Spleen (tissue), 11 donors: ENCODE results near the gene GAB1. TPM values are rescaled to one million over a fixed set of nuclear protein-coding genes. Genes with fewer than 3 reads are reported as not detected.

ENCODE experiments used
- DNase-seq: peaks from one replicate; pipeline ENCODE4 v3.0.0-alpha.2; 2020
- H3K27ac ChIP-seq, 8 donors: fragments of 200-600 bp; sonication (generic) in 7 of 8; 1 replicate in 4 of 8; 2 replicates in 4 of 8; pipeline versions ENCODE4 v1.5.0 to v1.8.0; 2016 to 2021; ENCODE audit warnings: inconsistent platforms in 4 of 8, mild to moderate bottlenecking in 4 of 8, moderate library complexity in 1 of 8
- H3K27me3 ChIP-seq, 7 donors: fragments of 200-600 bp; sonication (generic) in 6 of 7; replicated peaks in 1 of 7; 1 replicate in 4 of 7; 2 replicates in 3 of 7; pipeline versions ENCODE4 v1.5.0 to v1.8.0; 2016 to 2021; ENCODE audit warnings: inconsistent platforms in 3 of 7, mild to moderate bottlenecking in 1 of 7
- H3K36me3 ChIP-seq, 6 donors: fragments of 200-600 bp; sonication (generic) in 5 of 6; 1 replicate in 4 of 6; 2 replicates in 2 of 6; pipeline versions ENCODE4 v1.5.0 to v1.8.0; 2016 to 2021; ENCODE audit warnings: inconsistent platforms in 2 of 6
- H3K4me1 ChIP-seq, 6 donors: fragments of 200-600 bp; sonication (generic) in 5 of 6; 1 replicate in 3 of 6; 2 replicates in 3 of 6; pipeline versions ENCODE4 v1.5.0 to v1.8.0; 2016 to 2021; ENCODE audit warnings: inconsistent platforms in 3 of 6
- H3K4me3 ChIP-seq, 8 donors: fragments of 200-600 bp; sonication (generic) in 7 of 8; 1 replicate in 4 of 8; 2 replicates in 4 of 8; pipeline versions ENCODE4 v1.5.0 to v1.8.0; 2016 to 2021; ENCODE audit warnings: inconsistent platforms in 4 of 8, mild to moderate bottlenecking in 4 of 8, moderate library complexity in 2 of 8
- H3K9me3 ChIP-seq, 8 donors: fragments of 200-600 bp; sonication (generic) in 7 of 8; 1 replicate in 4 of 8; 2 replicates in 4 of 8; pipeline versions ENCODE4 v1.5.0 to v1.8.0; 2016 to 2021; ENCODE audit warnings: inconsistent platforms in 4 of 8
- POLR2A ChIP-seq, 3 donors: fragments of 450-650 bp; IDR thresholded peaks; one replicate each; pipeline ENCODE4 v1.5.1; 2017; ENCODE audit warnings: antibody characterized with exemption in 3 of 3, mild to moderate bottlenecking in 1 of 3
- POLR2AphosphoS5 ChIP-seq, 3 donors: sonication (generic); formaldehyde crosslinking; IDR thresholded peaks; one replicate each; pipeline ENCODE4 v1.5.1; 2017; ENCODE audit warnings: antibody characterized with exemption in 3 of 3
- WGBS, 5 donors: extraction: QIAGEN DNeasy Blood & Tissue Kit in 3 of 5; methylation state at CpG; one replicate each; pipeline versions ENCODE4 v1.1.5 to v1.1.7; 2013 to 2018; 5-methylcytosine and 5-hydroxymethylcytosine counted together
- intact Hi-C: fragments of 100-400 bp; cut with DNase I; formaldehyde crosslinking; loops from one replicate; pipeline ENCODE4 v1.15.0; 2023; ENCODE audit warnings: low total_unique reads
- polyA plus RNA-seq, 3 donors: library from polyadenylated mRNA; stranded (reverse); fragments of 200-250 nt; gene quantifications; one replicate each; pipeline ENCODE4 v1.2.1, GENCODE V29; 2013
- total RNA-seq, 7 donors: library from RNA; depleted of rRNA in 3 of 7; stranded (reverse); fragments of >200 nt in 3 of 7; fragmentation: NEBNext Ultra II Directional in 4 of 7; extraction: Animal tissue kit (Norgen Biotek cat#: 25700) in 4 of 7; gene quantifications; one replicate each; pipeline versions ENCODE4 v1.1.0 to v1.2.1, GENCODE V29; 2016 to 2021
- TF ChIP-seq, protein P1 (sequence below), 11 experiments: fragments of 200-600 bp in 7 of 11; fragments of 450-650 bp in 4 of 11; sonication (generic) in 4 of 11; IDR thresholded peaks in 8 of 11; conservative IDR thresholded peaks in 3 of 11; 1 replicate in 7 of 11; 2 replicates in 4 of 11; pipeline versions ENCODE4 v1.4.0 to v1.8.0; 2016 to 2021; ENCODE audit warnings: antibody characterized with exemption in 11 of 11, inconsistent platforms in 4 of 11, mild to moderate bottlenecking in 1 of 11
- donor health status: healthy with polysubstance abuse.
- donor health status: DM: no; HTN: no; CAD: no; lungs with moderate emphysema.
- donor health status: DM: no; HTN: no; CAD: no.
- donor health status: Bipolar disorder and iron deficiency.
- donor health status: healthy.
- donor health status: DM: no; HTN: no; CAD: no.
- donor health status: DM: yes; HTN: yes; CAD: no.

Gene GAB1
- total and polyA plus RNA-seq, 10 donors: 1.6 to 53.6 (median 23.8) TPM

GRCh38 chr4:143396695-143397094 lies 60.0 kb downstream of the GAB1 start:
- H3K4me1 ChIP-seq: peaks cover 0 to 37% (median 8%) of the 10 kb centered on the region in 6 donors
- TF ChIP-seq POLR2AphosphoS5 (IDR thresholded peaks at IDR 0.05): no peak
- TF ChIP-seq, protein P1, sequence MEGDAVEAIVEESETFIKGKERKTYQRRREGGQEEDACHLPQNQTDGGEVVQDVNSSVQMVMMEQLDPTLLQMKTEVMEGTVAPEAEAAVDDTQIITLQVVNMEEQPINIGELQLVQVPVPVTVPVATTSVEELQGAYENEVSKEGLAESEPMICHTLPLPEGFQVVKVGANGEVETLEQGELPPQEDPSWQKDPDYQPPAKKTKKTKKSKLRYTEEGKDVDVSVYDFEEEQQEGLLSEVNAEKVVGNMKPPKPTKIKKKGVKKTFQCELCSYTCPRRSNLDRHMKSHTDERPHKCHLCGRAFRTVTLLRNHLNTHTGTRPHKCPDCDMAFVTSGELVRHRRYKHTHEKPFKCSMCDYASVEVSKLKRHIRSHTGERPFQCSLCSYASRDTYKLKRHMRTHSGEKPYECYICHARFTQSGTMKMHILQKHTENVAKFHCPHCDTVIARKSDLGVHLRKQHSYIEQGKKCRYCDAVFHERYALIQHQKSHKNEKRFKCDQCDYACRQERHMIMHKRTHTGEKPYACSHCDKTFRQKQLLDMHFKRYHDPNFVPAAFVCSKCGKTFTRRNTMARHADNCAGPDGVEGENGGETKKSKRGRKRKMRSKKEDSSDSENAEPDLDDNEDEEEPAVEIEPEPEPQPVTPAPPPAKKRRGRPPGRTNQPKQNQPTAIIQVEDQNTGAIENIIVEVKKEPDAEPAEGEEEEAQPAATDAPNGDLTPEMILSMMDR (IDR thresholded peaks at IDR 0.05 in 8 of 11, conservative IDR thresholded peaks at IDR 0.05 in 3 of 11): no peak
- TF ChIP-seq POLR2A (IDR thresholded peaks at IDR 0.05): no peak
- no peaks in the 10 kb centered on the region for H3K27me3 ChIP-seq
- H3K27ac ChIP-seq: no peak overlapping the region
- intact Hi-C loops: no loop called here
- 94 to 100% (median 96%) methylated on average over 1 of the region's 1 CpG for WGBS, 5 donors
- no peaks in the 10 kb centered on the region for H3K9me3 ChIP-seq
- H3K4me3 ChIP-seq: no peak overlapping the region
- H3K36me3 ChIP-seq: no peaks in the 10 kb centered on the region
- DNase-seq: no peak

DNA sequence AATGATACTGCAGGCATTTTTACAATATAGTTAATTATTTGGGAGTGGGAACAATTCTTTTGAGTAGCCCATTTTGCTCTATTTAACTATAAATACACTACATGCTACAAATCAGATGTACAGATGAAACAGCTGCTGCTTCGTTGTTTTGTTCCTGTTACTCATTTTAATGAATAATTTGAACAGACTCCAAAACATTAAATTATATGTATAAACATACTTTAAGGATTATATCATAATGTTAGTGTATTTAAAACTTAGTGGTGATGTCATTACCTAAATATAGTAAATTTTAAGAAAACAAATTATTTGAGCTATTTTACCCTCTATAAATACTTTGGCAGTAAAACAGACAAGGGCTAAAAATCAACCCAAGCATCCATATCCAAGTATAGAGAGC lies 60.7 kb downstream of the GAB1 start:
- no peak for DNase-seq
- H3K36me3 ChIP-seq: no peaks in the 10 kb centered on the region
- intact Hi-C loops: no loop called here
- TF ChIP-seq, protein P1 (IDR thresholded peaks at IDR 0.05 in 8 of 11, conservative IDR thresholded peaks at IDR 0.05 in 3 of 11): no peak
- TF ChIP-seq POLR2A (IDR thresholded peaks at IDR 0.05) (no peak), POLR2AphosphoS5 (IDR thresholded peaks at IDR 0.05) (no peak)
- no peaks in the 10 kb centered on the region for H3K9me3 ChIP-seq
- H3K4me1 ChIP-seq: peaks cover 2 to 36% (median 8%) of the 10 kb centered on the region in 6 donors
- H3K27me3 ChIP-seq: no peaks in the 10 kb centered on the region
- H3K27ac ChIP-seq: no peak overlapping the region
- WGBS, 5 donors: 53 to 77% (median 71%) methylated on average over 1 of the region's 1 CpG
- H3K4me3 ChIP-seq: no peak overlapping the region

GRCh38 chr4:143397887-143398286 lies 61.2 kb downstream of the GAB1 start:
- intact Hi-C loops: no loop called here
- H3K4me3 ChIP-seq: no peak overlapping the region

DNA sequence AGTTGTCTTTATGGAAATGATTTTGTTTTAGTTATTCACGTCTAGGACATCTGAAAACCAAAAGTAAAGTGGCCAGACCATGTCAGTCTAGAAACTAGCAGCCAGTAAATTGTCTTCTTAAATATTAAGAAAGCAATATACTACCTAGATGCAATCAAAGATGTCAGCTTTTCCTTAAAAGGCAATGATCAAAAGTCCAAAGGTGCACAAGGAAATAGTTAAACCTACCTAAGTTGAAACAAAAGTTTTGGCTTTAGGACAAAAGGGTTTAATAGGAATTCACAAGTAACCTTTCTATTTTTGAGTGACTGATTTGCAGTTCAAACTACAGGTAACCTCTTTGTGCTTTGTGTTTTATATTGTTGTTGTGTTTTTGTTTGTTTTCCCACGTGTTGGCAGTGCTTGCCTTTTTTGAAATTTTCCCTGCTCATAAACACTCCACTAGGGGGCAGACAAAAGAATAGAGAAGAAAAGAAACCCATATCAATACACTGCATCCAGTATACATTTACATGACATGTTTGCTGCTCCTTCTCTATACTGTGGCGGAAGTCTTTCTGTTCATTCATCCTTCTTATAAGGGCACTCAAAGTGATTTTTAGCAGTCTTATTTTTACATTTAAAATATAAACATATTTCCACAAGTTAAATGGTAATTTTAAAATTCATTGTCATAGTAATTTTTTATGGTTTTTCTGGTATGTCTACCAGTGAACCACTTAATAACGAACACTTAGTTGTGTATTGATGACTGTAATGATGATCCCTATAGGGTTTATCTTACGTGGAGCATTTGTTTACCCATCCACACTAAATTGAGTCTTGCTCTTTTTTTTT lies 62.7 kb downstream of the GAB1 start:
- no peaks in the 10 kb centered on the region for H3K9me3 ChIP-seq
- no peak overlapping the region for H3K4me3 ChIP-seq
- no peaks in the 10 kb centered on the region for H3K36me3 ChIP-seq
- H3K4me1 ChIP-seq: peaks cover 12 to 36% (median 24%) of the 10 kb centered on the region in 6 donors
- TF ChIP-seq, protein P1 (IDR thresholded peaks at IDR 0.05 in 8 of 11, conservative IDR thresholded peaks at IDR 0.05 in 3 of 11): peak; percentile 15 to 75 (median 64)
- TF ChIP-seq POLR2A (IDR thresholded peaks at IDR 0.05) (no peak), POLR2AphosphoS5 (IDR thresholded peaks at IDR 0.05) (no peak)
- H3K27me3 ChIP-seq: no peaks in the 10 kb centered on the region
- intact Hi-C loops: no loop called here
- H3K27ac ChIP-seq: no peak overlapping the region
- no peak for DNase-seq
- WGBS, 5 donors: 65 to 75% (median 70%) methylated on average over 5 of the region's 5 CpGs

More at GRCh38 chr4:143397887-143398286, 61.2 kb downstream of the GAB1 start:
- no peak for DNase-seq
- no peak overlapping the region for H3K27ac ChIP-seq
- TF ChIP-seq, protein P1 (IDR thresholded peaks at IDR 0.05 in 8 of 11, conservative IDR thresholded peaks at IDR 0.05 in 3 of 11): no peak
- TF ChIP-seq POLR2AphosphoS5 (IDR thresholded peaks at IDR 0.05) (no peak), POLR2A (IDR thresholded peaks at IDR 0.05) (no peak)
- H3K27me3 ChIP-seq: no peaks in the 10 kb centered on the region
- H3K36me3 ChIP-seq: no peaks in the 10 kb centered on the region
- 61 to 94% (median 86%) methylated on average over 1 of the region's 1 CpG for WGBS, 5 donors
- peaks cover 2 to 36% (median 13%) of the 10 kb centered on the region in 6 donors for H3K4me1 ChIP-seq
- no peaks in the 10 kb centered on the region for H3K9me3 ChIP-seq
